ENCODE results near the gene WDR77.

WDR77 gene

DNA sequence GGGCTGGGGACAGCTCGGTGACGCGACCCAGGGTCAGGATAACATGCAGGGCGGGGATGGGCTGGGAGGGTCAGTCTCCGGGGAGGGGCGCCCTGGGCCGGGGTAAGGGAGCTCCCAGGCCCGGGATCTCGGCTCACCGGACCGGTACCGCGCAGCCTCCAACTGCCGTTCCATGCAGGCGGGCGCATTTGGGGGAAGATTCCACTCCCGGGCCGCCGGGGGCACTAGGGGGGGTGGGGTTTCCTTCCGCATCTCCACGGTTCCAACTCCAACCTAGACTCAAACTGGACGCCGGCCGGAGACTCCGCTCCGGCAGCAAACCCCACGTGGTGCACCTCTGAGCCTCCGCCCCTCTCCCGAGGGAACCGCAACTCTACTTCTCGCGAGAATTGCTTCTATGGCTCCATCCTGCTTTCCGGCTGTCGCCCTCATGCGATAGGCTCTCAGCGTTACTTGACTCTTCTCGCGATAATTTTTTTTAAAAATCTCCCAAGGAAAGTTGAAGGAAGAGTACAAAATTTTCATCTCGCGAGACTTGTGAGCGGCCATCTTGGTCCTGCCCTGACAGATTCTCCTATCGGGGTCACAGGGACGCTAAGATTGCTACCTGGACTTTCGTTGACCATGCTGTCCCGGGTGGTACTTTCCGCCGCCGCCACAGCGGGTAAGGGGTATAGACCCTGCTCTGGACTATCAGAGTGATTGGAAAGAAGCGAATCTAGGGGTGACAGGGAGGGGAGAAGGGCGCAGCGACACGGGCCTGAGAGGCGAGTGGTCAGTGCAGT lies at the start of gene WDR77, which contains the start of gene ATP5PB:
WDR77 (minus strand) TSS at position 339 of the 785 bp plus-strand sequence; CDS start at position 252, 87 bp downstream.
ATP5PB (plus strand) TSS at position 547 of the 785 bp plus-strand sequence; CDS start at position 625, 78 bp downstream.
- DNase-seq (ENCODE audit: low read depth, low spot score), result peak; percentile 97

DNA sequence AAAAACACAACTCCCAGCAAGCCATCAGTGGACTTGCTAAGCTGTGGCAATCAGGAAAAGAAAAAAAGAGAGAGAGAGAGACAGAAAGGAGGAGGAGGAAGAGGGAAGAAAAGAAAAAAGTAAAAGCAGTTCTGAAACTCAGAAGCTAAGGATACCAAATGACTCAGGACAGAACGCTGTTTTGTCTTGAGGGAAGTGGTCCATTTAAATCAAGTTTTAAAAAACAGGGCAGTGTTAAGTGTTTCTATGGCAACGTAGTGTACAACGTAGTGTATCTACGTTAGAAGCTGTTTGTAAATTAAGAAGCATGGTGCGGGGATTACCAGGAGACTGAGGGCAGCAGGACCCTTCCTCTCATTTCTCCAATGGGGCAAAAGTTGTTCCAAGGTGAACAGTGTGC lies 48.5 kb upstream of the WDR77 start:
- DNase-seq (ENCODE audit: low read depth, low spot score), result no peak

DNA sequence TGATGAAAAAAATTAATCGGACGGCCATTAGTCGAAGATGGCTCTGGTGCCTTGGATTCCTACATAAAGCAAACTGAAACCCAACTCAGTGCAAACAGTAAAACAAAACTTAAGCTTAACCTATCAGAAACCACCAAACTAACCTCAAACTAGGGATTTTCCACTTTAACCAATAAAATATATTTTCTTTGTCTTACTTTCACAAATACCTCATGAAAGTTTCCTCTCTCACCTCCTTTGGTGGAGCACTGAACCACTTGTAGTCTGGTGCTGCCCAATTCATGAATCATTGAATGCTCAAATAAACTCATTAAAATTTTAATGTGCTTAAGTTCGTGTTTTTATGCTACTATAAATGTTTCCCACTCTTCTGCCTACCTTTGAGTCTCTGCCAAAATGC lies 47.3 kb upstream of the WDR77 start:
- DNase-seq (ENCODE audit: low read depth, low spot score), result no peak

DNA sequence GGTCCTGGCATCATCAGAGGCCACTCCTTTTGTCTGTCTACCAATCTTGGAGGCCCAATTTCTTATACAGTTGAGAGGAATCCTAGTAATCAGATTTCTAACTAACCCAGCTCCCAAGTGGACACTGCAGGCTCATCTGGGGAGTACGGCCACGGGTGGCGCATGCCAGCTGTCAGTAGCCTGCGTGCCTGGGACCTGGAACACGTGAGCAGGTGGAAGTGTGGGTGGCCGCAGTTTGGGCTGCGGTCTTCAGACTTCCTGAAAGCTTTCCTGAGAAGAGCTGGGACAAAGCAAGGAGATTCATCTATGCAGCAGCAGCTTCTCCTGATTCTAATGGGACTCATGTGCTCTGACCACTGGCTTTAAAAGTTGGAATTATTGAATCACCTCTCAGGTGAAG lies 42.0 kb upstream of the WDR77 start:
- DNase-seq (ENCODE audit: low read depth, low spot score), result no peak

- DNase-seq (ENCODE audit: low read depth, low spot score), result no peak
Measured at GRCh38 chr1:111490220-111490619, 41.2 kb upstream of the WDR77 start.

- no peak for DNase-seq (ENCODE audit: low read depth, low spot score)
Measured at GRCh38 chr1:111489604-111490003, 40.5 kb upstream of the WDR77 start.

DNA sequence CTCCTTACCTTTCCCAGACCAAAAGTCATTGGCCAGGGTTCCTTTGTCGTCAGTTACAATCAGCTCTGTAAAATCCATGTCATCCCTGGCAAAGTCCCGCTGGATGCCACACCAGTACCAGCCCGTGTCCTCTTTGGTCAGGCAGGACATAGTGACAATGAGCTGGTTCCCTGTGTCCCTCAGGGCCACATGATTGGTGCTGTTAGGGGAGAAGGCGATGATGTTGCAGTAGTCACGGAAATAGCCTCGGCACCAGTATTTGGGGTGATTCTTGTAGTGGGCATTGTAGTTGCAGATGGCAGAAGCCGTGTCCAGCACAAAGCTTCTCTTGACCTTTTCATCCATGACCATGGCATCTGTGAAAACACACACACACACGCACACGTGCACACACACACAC lies 39.6 kb upstream of the WDR77 start:
- no peak for DNase-seq (ENCODE audit: low read depth, low spot score)

DNA sequence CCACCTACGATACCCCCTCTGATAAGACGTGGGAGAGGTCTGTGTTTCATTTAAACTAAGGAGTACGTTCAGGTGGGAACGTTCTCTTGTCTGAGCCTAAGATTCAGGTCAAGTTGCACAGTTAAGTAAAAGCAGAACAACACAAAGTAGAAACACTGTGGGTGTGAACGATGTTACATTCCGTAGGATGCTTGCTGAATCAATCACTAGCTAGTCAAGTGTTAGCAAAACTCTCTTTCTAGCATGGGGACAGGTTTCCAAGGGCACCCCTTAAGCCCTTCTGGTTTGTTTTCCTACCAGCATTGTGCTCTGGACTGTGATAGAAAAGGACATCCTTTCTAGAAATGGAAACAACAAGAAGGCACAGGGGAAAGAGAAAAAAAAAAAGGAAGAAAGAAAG lies 38.1 kb upstream of the WDR77 start:
- no peak for DNase-seq (ENCODE audit: low read depth, low spot score)

GRCh38 chr1:111486431-111486830 lies 37.4 kb upstream of the WDR77 start:
- no peak for DNase-seq (ENCODE audit: low read depth, low spot score)

GRCh38 chr1:111484391-111485026 lies 35.5 kb upstream of the WDR77 start:
- DNase-seq (ENCODE audit: low read depth, low spot score), result no peak

DNA sequence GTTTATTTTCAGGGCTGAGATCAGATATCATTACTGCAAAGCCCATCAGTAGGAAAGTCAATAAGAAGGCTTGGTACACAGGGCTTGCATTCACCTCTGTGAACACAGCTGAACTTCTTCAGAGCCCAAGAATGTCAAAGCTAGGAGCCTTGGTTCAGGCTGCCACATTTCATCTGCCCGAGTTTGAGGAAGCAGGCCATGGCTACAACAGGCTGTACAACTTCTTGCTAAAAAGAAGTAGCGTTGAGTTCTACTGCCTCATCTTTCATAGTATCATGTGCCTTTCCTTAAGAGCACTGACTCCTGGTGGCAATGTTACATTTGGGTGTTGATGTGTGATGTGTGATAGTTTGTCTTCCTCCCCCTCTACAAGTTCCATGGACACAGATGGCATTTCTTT lies 34.8 kb upstream of the WDR77 start:
- no peak for DNase-seq (ENCODE audit: low read depth, low spot score)

DNA sequence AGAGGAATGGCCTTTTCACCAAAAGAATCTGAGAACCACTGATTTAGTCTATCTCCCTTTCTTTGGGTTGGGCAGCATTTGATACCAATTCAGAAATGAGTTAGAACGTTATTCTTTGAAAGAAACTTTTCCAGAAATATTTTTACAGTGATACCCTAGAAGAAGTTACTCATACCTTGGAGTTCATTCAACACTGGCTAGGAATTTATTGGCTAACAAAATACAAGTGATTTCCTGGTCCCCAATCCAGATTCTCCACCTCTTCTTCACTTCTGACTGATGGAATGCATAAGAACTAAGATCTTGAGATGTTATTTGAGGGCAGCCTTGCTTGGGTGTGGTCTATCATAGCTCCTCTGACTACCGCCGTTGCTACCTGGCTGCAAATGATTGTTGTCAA lies 34.1 kb upstream of the WDR77 start:
- DNase-seq (ENCODE audit: low read depth, low spot score), result no peak

- no peak for DNase-seq (ENCODE audit: low read depth, low spot score)
Measured at GRCh38 chr1:111481387-111482221, 32.5 kb upstream of the WDR77 start.

GRCh38 chr1:111480674-111481073 lies 31.6 kb upstream of the WDR77 start:
- DNase-seq (ENCODE audit: low read depth, low spot score), result no peak

DNA sequence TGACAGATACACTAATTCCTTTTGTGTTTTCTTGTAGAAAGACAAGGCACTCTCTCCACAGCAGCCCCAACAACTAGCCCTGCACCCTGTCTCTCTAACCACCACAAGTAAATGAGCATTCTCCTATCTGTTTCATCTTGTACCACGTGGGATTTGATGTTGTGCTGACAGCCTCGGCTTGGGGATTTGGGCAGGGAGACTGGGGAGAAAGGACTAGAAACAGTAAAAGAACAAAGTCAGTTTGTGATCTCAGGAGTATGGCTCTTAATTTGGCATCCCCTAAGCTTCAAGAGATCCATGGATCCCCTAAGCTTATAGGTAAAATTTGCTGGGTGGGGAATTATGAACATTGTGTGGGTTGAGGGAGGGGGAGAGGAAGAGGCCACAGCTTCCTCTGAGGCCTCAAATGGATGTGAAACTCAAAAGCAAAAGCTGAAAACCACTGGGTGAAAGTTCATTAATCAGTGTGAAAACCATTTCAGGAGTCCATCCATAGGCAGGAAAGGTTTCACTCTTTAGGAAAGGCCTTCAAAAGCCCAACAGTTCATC lies 27.8 kb upstream of the WDR77 start:
- no peak for DNase-seq (ENCODE audit: low read depth, low spot score)

GRCh38 chr1:111476214-111476613 lies 27.2 kb upstream of the WDR77 start:
- DNase-seq (ENCODE audit: low read depth, low spot score), result no peak

- no peak for DNase-seq (ENCODE audit: low read depth, low spot score)
Measured at GRCh38 chr1:111475701-111476100, 26.6 kb upstream of the WDR77 start.

- DNase-seq (ENCODE audit: low read depth, low spot score), result no peak
Measured at GRCh38 chr1:111474521-111474920, 25.5 kb upstream of the WDR77 start.

- DNase-seq (ENCODE audit: low read depth, low spot score), result no peak
Measured at GRCh38 chr1:111474106-111474505, 25.1 kb upstream of the WDR77 start.

GRCh38 chr1:111471538-111471937 lies 22.5 kb upstream of the WDR77 start:
- no peak for DNase-seq (ENCODE audit: low read depth, low spot score)

GRCh38 chr1:111471012-111471411 lies 22.0 kb upstream of the WDR77 start:
- no peak for DNase-seq (ENCODE audit: low read depth, low spot score)

- no peak for DNase-seq (ENCODE audit: low read depth, low spot score)
Measured at GRCh38 chr1:111470596-111470995, 21.5 kb upstream of the WDR77 start.

All from iPS DF 19.7 (cell line).